ENCODE results near the gene AGPAT3.

The AGPAT3 gene

DNA sequence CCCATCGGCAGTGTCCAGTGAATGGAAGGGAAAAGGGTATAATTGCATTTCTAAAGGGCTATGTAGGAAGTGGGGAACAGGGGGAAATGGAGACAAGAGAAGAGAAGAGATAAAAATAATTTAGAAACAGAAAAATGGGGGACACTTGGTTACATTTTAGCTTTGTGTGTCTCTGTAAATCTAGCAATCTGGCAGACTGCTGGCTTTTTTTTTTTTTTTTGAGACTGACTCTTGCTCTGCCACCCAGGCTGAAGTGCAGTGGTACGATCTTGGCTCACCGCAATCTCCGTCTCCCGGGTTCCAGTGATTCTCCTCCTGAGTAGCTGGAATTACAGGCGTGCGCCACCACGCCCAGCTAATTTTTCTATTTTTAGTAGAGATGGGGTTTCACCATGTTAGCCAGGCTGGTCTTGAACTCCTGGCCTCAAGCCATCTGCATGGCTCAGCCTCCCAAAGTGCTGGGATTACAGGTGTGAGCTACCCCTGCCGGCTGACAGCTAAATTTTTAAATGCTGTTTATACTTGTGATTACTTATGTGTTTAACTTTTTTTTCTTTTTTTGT is 53.4 kb downstream of the AGPAT3 start:
- H3K4me1 ChIP-seq (ENCODE audit: control insufficient read depth, low read length), result peaks cover 64% of the 10 kb centered on the region
- peaks cover 4% of the 10 kb centered on the region; the same call in 1 of the 2 replicates for H3K27me3 ChIP-seq (ENCODE audit: control insufficient read depth, low read length)
- no peaks in the 10 kb centered on the region for H3K36me3 ChIP-seq (ENCODE audit: control insufficient read depth, low read length)
- H3K9me3 ChIP-seq (ENCODE audit: control insufficient read depth, insufficient read depth, low read length), result no peaks in the 10 kb centered on the region
- H3K4me2 ChIP-seq (ENCODE audit: low read length), result no peak overlapping the region
- H3K4me3 ChIP-seq (ENCODE audit: low read length), result no peak overlapping the region
- peaks cover 11% of the 10 kb centered on the region for H3F3A ChIP-seq (ENCODE audit: control insufficient read depth, insufficient read depth)
- peaks cover 4% of the 10 kb centered on the region; the same call in 1 of the 2 replicates for H4K20me1 ChIP-seq (ENCODE audit: control insufficient read depth, insufficient read depth, low read depth, low read length)
- peaks cover 61% of the 10 kb centered on the region for H3K79me2 ChIP-seq (ENCODE audit: control insufficient read depth, low read length)
- no peak overlapping the region for H3K27ac ChIP-seq (ENCODE audit: low read depth, low read length)
- TF ChIP-seq, protein P1, sequence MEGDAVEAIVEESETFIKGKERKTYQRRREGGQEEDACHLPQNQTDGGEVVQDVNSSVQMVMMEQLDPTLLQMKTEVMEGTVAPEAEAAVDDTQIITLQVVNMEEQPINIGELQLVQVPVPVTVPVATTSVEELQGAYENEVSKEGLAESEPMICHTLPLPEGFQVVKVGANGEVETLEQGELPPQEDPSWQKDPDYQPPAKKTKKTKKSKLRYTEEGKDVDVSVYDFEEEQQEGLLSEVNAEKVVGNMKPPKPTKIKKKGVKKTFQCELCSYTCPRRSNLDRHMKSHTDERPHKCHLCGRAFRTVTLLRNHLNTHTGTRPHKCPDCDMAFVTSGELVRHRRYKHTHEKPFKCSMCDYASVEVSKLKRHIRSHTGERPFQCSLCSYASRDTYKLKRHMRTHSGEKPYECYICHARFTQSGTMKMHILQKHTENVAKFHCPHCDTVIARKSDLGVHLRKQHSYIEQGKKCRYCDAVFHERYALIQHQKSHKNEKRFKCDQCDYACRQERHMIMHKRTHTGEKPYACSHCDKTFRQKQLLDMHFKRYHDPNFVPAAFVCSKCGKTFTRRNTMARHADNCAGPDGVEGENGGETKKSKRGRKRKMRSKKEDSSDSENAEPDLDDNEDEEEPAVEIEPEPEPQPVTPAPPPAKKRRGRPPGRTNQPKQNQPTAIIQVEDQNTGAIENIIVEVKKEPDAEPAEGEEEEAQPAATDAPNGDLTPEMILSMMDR (IDR thresholded peaks at IDR 0.05; ENCODE audit: low read depth, low read length, poor library complexity, severe bottlenecking), result peak; percentile 2
- TF ChIP-seq EZH2phosphoT487 (IDR thresholded peaks at IDR 0.05; ENCODE audit: borderline replicate concordance, low read length), result no peak
- no peaks in the 10 kb centered on the region for H3K9me2 ChIP-seq (replicated peaks; ENCODE audit: control insufficient read depth, low read length)

DNA sequence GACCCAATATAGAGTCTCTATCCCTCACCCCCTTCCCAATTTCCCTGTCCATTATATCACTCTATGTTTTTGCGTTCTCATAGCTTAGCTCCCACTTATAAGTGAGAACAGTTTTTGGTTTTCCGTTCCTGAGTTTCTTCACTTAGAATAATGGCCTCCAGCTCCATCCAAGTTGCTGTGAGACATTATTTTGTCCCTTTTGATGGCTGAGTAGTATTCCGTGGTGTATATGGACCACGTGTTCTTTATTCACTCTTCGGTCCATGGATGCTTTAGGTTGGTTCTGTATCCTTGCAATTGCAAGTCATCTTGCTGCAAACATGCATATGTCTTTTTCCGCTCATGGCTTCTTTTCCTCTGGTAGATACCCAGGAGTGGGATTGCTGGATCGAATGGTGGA is 54.3 kb downstream of the AGPAT3 start:
- Histone ChIP-seq H3K9me3 (ENCODE audit: control insufficient read depth, insufficient read depth, low read length) (no peaks in the 10 kb centered on the region), H4K20me1 (ENCODE audit: control insufficient read depth, insufficient read depth, low read depth, low read length) (peaks cover 4% of the 10 kb centered on the region; the same call in 1 of the 2 replicates), H3K36me3 (ENCODE audit: control insufficient read depth, low read length) (no peaks in the 10 kb centered on the region), H3K27ac (ENCODE audit: low read depth, low read length) (no peak overlapping the region), H3K4me3 (ENCODE audit: low read length) (no peak overlapping the region), H3K4me2 (ENCODE audit: low read length) (no peak overlapping the region), H3K79me2 (ENCODE audit: control insufficient read depth, low read length) (peaks cover 62% of the 10 kb centered on the region), H3K27me3 (ENCODE audit: control insufficient read depth, low read length) (peaks cover 4% of the 10 kb centered on the region; the same call in 1 of the 2 replicates), H3K9me2 (replicated peaks; ENCODE audit: control insufficient read depth, low read length) (no peaks in the 10 kb centered on the region), H3K4me1 (ENCODE audit: control insufficient read depth, low read length) (peaks cover 67% of the 10 kb centered on the region), H3F3A (ENCODE audit: control insufficient read depth, insufficient read depth) (peaks cover 11% of the 10 kb centered on the region)
- TF ChIP-seq, protein P1 (IDR thresholded peaks at IDR 0.05; ENCODE audit: low read depth, low read length, poor library complexity, severe bottlenecking), result no peak
- TF ChIP-seq EZH2phosphoT487 (IDR thresholded peaks at IDR 0.05; ENCODE audit: borderline replicate concordance, low read length), result no peak

DNA sequence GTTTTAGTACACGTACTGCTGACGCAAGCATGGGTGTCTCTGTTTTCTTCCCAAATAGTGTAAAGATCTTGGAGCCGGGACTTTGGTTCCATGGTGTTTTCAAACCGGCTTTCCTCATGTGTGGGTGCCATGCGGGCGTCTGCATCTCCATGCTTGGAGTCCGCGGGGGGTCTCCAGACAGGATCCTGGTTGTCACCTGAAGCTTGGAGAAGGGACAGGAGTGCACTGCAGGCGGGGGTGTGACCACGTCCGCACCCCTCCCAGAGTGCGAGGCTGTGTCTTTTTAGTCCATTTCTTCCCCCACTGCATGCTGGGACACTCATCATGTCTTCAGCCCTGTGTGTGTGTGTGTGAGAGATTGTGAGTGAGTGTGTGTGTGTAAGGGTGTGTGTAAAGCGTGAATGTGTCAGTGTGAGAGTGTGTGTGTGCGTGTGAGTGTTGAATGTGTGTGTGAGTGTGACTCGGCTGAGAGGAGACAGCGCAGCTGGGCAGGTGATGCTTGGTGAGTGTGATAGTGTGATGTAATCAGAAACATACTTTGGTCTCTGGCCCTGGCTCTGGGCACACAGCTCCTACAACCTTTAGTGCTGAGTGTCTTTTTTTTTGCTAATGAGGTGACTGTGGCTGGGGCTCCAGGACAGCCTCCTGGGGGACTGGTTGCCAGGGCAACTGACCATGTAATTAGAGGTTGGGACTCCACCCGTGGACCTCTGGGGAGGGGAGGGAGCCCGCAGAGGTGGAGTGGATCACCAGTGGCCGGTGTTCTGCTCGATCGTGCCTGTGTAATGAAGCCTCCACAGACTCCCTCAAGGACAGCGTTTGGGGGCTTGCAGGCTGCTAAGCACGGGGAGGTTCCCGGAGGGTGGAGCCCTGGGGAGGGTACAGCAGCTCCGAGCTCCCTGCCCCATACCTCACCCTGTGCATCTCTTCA is 55.1 kb downstream of the AGPAT3 start:
- H3K36me3 ChIP-seq (ENCODE audit: control insufficient read depth, low read length), result no peaks in the 10 kb centered on the region
- peaks cover 4% of the 10 kb centered on the region; the same call in 1 of the 2 replicates for H4K20me1 ChIP-seq (ENCODE audit: control insufficient read depth, insufficient read depth, low read depth, low read length)
- H3K4me2 ChIP-seq (ENCODE audit: low read length), result peak overlapping the region; percentile 50
- H3K9me3 ChIP-seq (ENCODE audit: control insufficient read depth, insufficient read depth, low read length), result no peaks in the 10 kb centered on the region
- no peaks in the 10 kb centered on the region for H3K9me2 ChIP-seq (replicated peaks; ENCODE audit: control insufficient read depth, low read length)
- peaks cover 11% of the 10 kb centered on the region for H3F3A ChIP-seq (ENCODE audit: control insufficient read depth, insufficient read depth)
- H3K27ac ChIP-seq (ENCODE audit: low read depth, low read length), result no peak overlapping the region
- peaks cover 62% of the 10 kb centered on the region for H3K79me2 ChIP-seq (ENCODE audit: control insufficient read depth, low read length)
- TF ChIP-seq, protein P1 (IDR thresholded peaks at IDR 0.05; ENCODE audit: low read depth, low read length, poor library complexity, severe bottlenecking), result no peak
- no peak for TF ChIP-seq EZH2phosphoT487 (IDR thresholded peaks at IDR 0.05; ENCODE audit: borderline replicate concordance, low read length)
- 0 out of 2 replicates have a peak overlapping the region, but pooled peaks have one; percentile 21 for H3K4me3 ChIP-seq (ENCODE audit: low read length)
- H3K4me1 ChIP-seq (ENCODE audit: control insufficient read depth, low read length), result peaks cover 67% of the 10 kb centered on the region
- H3K27me3 ChIP-seq (ENCODE audit: control insufficient read depth, low read length), result peaks cover 4% of the 10 kb centered on the region; the same call in 1 of the 2 replicates
